ENCODE results near the gene SSTR3.
"Not testable (repeated sequence)": the region's sequence is repeated elsewhere in the genome, so short reads cannot be mapped to it uniquely, and the experiment has no call there.

The SSTR3 gene

DNA sequence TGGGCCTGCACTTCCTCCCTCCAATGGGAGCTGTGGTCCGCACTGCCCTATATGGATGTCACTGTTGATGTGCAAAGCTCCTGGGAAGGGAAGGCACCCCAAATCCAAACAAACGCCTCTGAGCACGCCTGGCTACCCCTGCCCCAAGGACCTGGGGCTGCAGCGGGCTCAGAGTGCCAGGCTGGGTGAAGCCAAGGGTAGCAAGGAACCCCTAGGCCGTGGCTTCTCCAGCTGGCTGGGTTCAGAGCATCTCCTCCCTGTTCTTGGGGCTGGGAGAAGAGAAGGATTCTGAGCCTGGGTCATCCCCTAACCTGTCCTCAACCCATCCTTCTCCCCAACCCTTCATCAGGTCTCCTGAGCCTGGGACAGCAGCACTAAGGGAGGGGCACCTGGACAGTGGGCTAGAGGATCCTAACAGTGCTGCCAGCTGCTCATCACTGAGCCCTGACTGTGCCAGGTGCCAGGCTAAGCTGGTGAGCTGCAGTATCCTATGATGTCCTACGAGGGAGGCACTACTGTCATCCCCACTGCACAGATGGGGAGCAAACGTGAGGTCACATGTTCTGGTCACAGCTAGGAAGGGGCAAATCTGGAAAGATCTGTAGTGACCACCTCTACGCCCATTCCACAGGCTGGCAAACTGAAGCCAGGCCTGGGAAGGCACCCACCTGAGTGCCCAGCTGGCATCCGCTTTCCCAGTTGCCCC, 3.0 kb downstream of the SSTR3 start:
- no peak for DNase-seq

DNA sequence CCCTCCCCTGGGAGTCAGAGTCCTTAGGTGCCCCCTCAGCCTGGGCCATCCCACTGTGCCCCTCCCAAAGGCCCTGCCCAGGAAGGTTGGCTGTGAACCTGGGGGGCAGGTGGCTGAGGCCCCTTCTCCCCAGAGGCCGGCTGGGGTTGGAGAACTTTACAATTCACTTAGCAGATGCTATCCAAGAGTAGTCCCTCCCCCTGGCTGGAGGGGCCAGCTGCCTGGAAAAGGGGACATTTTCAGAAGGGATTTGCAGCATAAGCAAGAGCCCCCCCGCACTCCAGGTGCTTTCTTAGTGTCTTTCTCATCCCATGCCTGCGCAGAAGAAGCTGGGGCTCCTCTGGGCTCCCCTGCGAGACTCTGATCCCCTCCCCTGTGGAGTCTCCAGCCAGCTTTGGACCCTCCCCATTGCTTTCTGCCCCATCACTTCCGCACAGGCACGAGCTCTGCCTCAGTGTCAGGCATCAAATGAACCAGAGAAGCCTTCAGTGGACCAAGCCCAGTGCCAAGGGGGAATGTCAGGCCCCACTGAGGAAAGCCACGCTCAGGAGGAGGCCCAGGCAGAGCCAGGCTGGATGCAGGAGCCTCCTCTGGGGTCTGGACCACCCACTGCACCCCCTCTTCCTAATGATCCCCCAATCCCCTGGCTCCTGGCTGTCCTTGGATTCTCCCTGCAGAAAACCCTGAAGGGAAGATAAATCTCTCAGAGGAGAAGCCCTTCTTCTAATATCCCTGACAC, 3.7 kb downstream of the SSTR3 start:
- DNase-seq = peak; percentile 18

DNA sequence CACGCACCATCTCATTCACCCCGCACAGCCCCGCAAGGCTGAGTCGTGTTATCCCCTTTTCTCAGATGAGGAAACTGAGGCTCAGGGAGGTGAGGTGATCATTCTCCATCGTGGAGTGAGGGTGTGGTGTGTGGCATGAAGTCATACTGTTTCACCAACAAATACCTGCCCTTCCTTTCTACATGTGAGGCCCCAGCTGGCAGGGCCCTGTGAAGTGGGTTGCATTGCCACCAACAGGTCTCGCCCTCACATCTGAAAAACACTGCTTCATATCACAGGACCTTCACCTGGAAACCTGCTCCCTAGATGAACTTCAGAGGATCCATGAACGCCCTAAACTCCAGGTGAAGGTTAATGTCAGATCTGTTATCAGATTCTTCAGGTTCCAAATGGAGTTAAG, 4.3 kb downstream of the SSTR3 start:
- peak; percentile 43 for DNase-seq

DNA sequence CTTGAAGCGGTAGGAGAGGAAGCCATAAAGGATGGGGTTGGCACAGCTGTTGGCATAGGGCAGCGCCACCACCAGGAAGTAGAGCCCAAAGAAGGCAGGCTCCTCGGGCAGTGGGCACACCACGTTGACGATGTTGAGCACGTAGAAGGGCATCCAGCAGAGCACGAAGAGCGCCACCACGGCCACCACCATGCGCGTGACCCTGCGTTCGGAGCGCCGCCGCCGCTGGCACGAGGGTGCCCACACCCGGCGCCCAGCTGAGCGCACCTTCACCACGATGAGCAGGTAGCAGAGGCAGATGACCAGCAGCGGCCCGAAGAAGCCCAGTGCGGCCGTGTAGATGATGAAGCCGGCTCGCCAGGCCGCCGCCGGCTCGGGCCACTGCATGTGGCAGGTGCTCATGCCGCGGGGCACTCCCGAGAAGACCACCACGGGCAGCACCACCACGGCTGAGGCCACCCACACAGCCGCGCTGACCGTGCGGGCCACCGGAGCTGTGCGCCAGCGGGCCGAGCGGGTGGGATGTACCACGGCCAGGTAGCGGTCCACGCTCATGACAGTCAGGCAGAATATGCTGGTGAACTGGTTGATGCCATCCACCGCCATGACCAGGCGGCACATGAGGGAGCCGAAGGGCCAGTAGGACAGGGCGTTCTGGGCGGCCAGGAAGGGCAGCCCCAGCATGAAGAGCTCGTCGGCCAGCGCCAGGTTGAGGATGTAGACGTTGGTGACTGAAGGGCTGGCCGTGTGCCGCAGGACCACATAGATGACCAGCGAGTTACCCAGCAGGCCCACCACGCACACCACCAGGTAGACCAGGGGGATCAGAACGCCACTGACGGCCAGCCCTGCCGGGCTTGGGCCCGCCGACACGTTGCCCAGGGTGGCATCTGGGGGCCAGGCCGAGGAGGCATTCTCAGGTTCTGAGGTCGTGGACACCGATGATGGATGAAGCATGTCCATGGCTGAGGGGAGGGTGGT, 5.1 kb downstream of the SSTR3 start:
- peak; percentile 16 for DNase-seq

DNA sequence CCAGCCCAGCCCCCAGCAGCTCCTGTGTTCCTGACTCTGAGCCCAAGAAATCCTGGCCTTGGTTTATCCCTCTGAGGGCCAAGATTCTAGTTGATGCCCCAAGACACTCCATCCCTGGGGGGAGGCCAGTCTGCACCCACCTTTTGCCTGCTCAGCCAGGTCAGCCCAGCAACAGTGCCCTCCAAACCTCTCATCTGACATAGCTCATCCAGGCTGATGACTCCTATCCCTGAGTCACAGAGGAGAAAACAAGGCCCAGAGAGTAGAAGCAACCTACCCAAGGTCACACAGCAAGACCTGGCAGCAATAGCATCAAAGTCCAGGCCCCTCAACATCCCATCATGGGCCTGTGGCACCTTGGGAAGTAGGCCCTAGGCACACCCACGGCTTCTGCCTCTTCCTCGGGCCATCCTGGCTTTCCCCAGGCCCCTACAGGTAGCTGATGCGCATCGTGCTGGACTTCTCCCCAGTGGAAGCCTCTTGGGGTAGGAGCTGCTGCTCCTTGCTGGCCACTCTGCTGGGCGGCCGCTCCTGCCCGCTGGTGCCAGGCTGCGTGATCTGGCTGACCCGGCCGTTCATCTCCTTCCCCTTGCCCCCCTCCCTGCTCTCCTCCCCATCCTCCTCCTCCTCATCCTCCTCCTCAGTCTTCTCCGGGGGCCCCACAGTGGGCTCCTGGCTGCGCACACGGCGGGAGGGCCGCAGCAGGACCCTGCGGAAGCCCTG, 6.0 kb downstream of the SSTR3 start:
- DNase-seq = peak; percentile 15

DNA sequence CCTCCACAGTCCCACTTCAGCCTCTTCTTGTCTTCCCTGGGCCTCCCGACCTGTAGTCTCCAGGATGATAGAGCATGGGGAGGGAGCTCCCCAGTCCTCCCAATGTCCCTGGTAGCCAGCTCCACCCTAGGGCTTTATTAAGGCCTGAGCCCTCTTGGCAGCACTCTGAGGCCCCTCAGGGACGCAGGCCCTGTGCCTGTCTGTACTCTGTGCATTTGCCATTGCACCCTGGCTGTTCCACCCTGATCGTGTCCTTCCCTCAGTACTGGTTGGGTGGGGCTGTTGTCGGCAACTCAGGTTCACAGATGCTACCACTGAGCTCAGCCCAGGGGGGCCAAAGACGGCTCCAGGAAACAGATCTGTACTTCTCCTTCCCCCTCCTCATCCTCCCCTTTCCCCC, 7.2 kb downstream of the SSTR3 start:
- DNase-seq = no peak

DNA sequence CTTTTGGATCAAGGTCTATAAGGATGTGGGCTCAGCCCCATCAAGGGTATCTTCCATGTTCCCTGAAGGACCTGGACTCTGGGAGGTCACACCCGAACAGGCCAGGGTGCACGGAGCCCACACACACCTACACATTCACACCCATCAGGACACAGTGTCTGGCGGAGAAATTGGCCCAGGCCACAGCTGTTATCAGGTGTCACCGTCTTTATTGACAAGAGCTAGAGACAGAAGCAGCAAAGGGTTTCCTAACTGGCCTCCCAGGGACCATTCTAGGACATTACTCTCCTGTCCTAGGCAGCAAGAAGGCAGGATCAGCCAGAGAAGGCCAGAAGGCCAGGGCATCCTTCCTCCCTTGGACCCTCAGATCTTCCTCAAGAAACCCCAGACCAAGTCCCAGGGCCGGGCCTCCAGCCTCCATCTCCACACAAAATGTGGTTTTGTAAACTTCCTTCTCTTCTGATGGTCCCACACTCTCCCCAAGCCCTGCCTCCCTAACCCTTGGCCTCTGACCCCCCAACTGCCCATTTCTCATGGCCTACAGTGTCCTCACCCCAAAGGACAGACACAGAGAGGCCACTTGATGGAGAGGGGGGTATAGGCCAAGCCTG, 8.1 kb downstream of the SSTR3 start:
- DNase-seq = peak; percentile 11

DNA sequence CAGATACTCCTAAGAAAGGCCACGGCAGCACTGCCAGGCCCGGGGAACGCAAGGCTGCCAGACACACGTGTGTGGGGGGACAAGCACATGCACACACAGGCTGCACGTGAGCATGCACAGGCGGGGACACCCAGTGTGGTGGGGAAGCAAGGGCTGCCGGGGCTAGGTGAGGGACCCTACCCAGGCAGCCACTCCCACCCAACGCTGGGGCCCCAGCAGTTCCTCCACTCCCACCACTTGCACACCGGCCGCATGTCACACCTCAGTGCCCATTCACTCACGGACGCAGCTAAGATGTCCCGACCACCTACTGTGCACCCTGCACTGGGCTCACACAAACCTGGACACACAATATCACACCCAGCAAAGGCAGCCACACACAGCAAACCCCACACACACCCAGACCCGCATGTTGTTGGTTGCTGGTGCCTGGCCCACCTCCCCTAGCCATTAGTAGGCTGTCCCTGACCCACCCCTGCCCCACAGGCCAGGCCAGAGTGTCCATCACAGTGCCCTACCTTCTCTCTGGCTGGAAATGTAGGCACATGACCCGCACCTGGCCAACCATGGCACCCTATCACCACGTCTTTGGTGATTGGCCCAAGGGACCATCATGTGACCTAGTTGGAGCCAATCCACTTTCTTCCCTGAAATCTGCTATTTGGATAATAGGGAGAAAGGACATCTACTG, 8.8 kb downstream of the SSTR3 start:
- peak; percentile 16 for DNase-seq

DNA sequence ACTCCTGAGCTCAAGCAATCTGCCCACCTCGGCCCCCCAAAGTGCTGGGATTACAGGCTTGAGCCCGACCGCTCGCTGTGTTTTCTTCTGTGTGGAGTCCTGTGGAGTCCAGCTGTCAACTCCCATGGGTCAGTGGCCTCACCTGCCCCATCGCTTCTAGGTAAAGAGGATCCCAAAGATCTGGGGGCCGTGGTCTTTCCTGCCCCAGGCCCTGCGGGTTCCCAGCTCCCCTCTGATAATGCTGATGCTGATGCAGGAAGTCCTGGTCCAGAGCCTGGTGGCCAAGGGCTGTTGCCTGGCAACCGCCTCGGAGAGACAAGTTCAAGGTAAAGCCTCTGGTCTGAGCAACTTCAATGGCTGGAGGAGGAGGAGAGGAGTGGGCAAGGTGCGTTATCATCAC, 9.6 kb downstream of the SSTR3 start:
- no peak for DNase-seq

DNA sequence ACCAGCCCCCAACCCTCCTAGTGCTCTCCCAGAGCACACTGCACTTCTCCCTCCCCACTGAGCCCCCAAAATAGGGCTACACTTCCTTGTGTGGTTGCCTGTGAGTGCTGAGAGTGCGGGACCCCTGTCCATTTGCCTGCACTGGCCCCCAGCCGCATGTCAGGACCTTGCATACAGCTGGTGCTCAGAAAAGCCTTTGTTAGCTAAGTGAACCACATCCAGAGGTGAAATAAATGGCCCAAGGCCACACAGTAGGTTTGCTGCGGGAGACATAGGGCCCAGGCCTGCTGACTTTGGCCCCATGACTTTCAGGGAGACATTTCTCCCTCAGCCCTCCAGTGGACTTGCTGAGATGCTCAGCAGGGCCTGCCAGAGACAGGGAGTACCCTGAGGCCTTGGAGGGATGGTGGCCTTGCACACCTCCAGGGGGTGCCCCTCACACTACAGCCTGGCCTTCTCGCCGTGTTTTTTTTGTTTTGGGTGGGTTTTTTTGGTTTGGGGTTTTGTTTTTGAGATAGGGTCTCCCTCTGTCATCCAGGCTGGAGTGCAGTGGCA, 10.2 kb downstream of the SSTR3 start:
- DNase-seq = peak; percentile 13

DNA sequence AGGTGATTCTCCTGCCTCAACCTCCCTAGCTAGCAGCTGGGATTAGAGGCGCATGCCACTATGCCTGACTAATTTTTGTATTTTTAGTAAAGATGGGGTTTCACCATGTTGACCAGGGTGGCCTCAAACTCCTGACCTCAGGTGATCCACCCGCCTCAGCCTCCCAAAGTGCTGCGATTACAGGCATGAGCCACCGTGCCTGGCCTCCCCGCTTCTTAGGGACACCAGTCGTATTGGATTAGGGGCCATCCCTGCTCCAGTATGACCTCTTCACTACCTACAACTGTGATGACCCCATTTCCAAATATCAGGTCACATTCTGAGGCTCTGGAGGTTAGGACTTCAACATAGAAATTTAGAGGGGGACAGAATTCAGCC, 10.8 kb downstream of the SSTR3 start:
- DNase-seq = not testable (repeated sequence)

DNA sequence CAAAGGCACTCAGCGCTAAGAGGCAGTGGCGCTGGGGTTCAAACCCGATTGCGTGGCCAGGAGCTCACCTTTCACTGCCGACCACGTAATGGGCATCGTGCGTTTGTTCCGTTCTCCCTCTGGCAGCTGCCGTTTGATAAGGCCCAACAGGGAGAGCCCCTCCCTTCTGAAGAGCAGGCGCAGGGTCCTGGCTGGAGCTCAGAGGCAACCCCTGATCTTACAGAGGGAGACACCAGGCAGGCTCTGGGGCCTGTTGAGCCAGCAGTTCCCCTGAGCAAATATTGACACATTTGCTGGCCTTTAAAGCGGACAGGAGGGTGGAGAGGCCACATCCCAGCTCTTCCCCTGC, 12.5 kb downstream of the SSTR3 start:
- no peak for DNase-seq

DNA sequence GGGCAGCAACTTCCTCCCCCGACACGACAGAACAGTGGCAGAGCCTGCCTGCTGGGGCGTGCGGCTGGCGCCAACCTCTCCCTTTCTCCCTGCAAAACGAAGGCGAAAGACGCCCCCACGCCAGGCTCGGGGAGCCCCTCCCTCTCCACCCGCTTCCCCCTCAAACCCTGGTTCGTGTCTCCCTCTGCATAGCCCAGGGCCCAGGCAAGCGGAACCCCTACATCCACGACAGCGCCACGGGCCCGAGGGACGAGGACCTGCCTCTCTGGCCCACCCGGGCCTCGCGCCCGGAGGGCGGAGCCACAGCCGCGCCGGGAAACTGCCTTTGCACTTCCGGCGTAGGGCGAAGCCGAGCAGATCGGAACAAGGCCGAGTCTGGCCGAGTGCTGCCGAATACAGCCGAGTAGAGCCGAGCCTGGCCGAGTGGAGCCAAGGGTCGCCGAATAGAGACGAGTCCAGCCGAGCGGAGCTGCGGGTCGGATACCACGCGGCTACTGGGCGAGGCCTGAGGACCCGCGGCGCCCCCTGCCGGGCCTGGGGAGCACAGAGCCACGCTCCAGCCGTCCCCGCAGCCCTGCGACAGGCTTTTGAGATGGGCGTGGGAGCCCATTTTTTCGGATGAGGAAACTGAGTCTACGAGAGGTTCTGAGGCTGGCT, 13.0 kb downstream of the SSTR3 start:
- peak; percentile 100 for DNase-seq

DNA sequence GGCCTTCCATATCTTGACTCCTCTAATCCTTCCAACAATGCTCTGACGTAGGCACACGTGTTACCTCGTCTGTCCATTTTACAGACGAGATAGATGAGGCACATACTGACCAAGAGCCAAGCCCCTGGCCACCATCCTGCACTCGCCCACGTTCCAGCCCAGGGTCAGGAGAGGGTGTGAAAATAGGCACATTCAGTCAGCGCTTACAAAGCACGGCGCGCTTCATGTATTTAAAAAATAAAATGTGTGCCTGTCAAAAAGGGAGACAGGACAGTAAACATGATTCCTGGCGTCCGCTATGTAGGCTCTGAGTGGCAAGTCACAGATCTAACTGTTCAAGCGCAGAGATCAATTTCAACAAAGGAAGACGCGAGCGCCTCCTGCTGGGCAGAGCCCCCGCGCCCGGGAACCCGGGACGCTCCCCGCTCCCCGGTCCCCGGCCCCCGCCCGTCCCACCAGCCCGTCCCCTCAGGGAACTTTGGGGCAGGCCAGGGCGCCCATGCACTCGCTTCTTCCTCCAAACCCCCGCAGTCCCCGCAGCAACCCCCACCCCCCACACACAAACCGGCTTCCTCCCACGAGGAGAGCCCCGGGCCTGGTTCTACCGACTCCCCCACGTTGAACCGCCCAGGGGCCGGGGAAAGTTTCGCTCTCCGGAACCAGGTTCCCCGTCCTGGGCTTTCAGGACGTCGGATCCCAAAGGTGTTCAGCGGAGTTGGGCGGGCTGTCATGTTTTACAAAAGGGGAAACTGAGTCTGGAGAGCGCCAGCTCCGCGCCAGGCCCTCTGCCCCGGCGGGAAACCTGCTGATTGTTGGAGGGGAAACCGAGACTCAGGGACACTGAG, 13.8 kb downstream of the SSTR3 start:
- peak; percentile 96 for DNase-seq

DNA sequence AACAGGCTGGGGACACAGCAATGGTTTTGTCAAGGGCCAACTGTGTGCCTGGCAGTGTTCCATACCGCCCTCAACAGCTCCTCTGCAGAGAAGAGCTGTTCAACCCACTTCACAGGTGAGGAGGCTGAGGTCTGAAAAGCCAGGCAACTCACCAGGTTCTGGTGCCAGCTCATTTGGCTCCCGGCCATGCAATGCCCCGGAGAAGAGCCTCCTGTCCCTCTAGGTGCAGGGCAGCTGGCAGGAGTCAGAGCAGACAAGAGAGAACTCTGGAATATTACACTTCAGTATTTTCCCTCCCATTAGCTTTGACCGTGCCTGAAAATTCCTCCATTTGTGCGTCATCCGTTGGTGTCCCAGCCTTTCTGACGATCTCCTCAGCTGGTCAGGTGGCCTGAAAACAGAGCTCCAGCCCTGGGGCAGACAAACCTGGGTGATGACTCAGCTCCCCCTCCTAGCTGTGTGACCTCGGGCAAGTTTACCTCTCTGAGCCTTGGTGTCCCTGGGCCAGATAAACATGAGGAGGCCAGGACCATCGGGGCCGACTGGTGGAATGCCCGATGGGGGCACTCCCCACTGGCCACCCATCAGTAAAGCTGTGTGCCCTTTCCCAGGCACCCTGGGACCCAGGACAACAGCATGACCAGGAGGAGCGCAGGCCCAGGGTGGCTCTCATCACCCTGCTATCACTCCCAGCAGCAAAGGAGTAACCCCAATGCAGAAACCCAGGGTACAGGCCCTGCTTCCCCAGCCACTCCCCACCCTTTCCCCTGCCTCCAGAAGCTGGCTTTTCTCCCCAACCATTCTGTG, 14.6 kb downstream of the SSTR3 start:
- DNase-seq = no peak

DNA sequence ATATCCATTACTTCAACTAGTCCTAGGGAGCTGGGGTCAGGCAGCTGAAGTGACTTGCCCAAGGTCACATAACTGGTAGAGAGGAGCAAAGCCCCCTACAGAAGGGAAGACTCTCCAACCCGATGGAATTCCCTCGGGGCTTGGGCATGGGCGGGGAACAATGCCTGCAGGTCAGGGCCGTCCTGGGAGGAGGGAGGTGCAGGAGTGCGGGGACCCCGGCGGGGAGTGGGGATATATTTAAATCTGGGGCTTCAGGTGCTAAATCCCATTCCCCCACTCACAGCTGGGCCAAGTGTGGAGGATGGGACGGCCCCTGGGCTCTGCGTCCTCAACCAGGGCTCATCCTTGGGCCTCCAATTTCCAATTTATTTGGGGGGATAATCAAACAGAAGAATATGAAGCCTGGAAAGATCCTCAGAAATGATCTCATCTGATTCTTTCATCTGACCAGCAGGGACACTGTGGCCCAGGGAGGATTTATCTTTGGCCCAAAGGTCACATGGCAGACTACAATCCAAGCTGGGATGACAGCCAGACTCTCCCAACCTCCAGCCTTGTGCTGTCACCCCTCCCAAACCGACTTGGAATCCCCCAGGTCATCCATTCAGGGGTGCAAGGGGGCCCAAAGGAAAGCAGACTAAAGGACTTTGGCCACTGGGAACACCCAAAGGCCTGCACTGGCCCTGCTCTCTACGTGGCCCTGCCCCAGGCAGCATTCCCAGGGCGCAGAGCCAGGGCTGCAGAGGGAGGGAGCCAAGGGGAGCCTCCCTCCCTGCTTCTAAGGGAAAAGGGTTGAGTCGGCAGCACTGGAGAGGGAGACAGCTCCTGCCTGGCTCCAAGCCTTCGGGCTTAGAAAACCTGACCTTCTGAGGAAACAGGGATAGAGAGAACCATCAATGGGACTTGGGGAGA, 15.5 kb downstream of the SSTR3 start:
- DNase-seq = no peak

DNA sequence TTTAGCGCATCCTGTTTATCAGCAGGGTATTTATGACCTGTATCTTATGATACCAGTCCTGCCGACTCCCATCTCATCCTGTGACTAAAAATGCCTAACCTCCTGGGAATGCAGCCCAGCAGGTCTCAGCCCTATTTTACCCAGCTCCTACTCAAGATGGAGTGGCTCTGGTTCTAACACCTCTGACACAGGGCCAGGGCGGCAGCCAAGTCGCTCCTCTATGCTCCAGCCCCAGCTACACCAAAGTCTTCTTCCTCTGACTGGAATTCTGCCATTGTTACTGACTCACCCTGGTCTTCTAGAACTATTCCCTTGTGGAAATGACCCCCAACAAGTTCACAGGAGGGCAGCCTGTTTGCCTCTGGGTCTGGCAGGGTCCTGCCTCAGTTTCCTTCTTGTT, 16.4 kb downstream of the SSTR3 start:
- DNase-seq = no peak

DNA sequence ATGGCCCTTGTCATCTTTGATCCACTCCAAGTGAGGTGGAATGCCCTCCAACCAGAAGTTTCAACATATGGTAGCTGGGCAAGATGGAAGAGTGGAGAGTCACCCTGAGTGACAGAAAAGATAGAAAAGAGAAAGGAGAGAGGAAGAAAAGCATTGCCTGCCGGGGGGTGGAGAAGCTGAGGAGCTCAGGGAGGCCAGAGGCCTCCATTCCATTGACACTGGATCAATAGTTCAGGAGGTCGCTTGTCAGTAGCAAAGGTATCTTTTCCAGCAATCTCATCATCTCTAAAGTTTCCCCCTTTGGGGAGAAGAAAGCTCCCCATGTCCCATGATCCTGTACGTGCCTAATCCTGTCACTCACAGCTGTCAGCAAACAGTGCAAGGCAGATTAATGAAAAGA, 17.5 kb downstream of the SSTR3 start:
- no peak for DNase-seq

Measured in activated T-cell treated with anti-CD3 and anti-CD28 coated beads, Interleukin-2, amount 50 U/mL, for 1 hour (primary cell).